GM12878 (cell line): ENCODE data around the gene PPP1R2.

Source experiments
- CHD2 ChIP-seq: IDR thresholded peaks from 2 replicates; pipeline ENCODE4 v1.6.1; 2011; ENCODE audit warnings: low read depth, low read length, improper control_type of control experiment, borderline replicate concordance
- CTCF ChIP-seq, 3 experiments: IDR thresholded peaks in 2 of 3; conservative IDR thresholded peaks in 1 of 3; 2 replicates each; pipeline ENCODE4 v1.5.1; 2011; ENCODE audit warnings: low read depth in 3 of 3, low read length in 3 of 3, mild to moderate bottlenecking in 3 of 3, control low read depth in 2 of 3, moderate library complexity in 2 of 3, inconsistent platforms in 1 of 3, mixed read lengths in 1 of 3; ENCODE audit not compliant: control insufficient read depth in 2 of 3, insufficient read depth in 1 of 3; ENCODE audit errors: extremely low read depth in 1 of 3
- ESRRA ChIP-seq: IDR thresholded peaks from 2 replicates; pipeline ENCODE4 v1.6.1; 2012; ENCODE audit warnings: mild to moderate bottlenecking, low read length, improper control_type of control experiment
- KAT2A ChIP-seq: conservative IDR thresholded peaks from 2 replicates; pipeline ENCODE4 v1.6.1; 2011; ENCODE audit warnings: low read depth, low read length; ENCODE audit not compliant: control insufficient read depth
- MYC ChIP-seq: IDR thresholded peaks from 2 replicates; pipeline ENCODE4 v1.6.1; 2011; ENCODE audit warnings: mild to moderate bottlenecking, low read length, moderate library complexity, inconsistent platforms; ENCODE audit not compliant: insufficient read depth, insufficient replicate concordance, insufficient read length, severe bottlenecking
- NBN ChIP-seq: fragments of 450-650 bp; IDR thresholded peaks from 2 replicates; pipeline ENCODE4 v1.6.1; 2016
- SMC3 ChIP-seq: IDR thresholded peaks from 2 replicates; pipeline ENCODE4 v1.6.1; 2011; ENCODE audit warnings: low read length, improper control_type of control experiment, borderline replicate concordance
- SP1 ChIP-seq: IDR thresholded peaks from one replicate; pipeline ENCODE4 v1.6.1; 2011; ENCODE audit warnings: low read depth, low read length
- TCF7 ChIP-seq: IDR thresholded peaks from 2 replicates; pipeline ENCODE4 v1.6.1; 2014; ENCODE audit warnings: antibody characterized with exemption, borderline replicate concordance
- USF2 ChIP-seq: IDR thresholded peaks from 2 replicates; pipeline ENCODE4 v1.6.1; 2011; ENCODE audit warnings: low read depth, low read length, improper control_type of control experiment, borderline replicate concordance
- ZZZ3 ChIP-seq: IDR thresholded peaks from 2 replicates; pipeline ENCODE4 v1.6.1; 2011; ENCODE audit warnings: low read depth; ENCODE audit not compliant: control insufficient read depth, insufficient read length
- TF ChIP-seq, protein P1 (sequence below): IDR thresholded peaks from 2 replicates; pipeline ENCODE4 v1.6.1; 2012; ENCODE audit warnings: low read depth, low read length, improper control_type of control experiment
- TF ChIP-seq, protein P2 (sequence below): IDR thresholded peaks from 2 replicates; pipeline ENCODE4 v1.6.1; 2012; ENCODE audit warnings: low read depth, low read length, improper control_type of control experiment

GRCh38 chr3:195540511-195540910 is 2.6 kb downstream of the PPP1R2 start:
- TF ChIP-seq ZZZ3 (no peak), SP1 (no peak), CTCF (IDR thresholded peaks at IDR 0.05 in 2 of 3, conservative IDR thresholded peaks at IDR 0.05 in 1 of 3; ENCODE audit: control insufficient read depth in 2 of 3, extremely low read depth in 1 of 3, insufficient read depth in 1 of 3, low read depth in 3 of 3, low read length in 3 of 3) (no peak), USF2 (no peak), TCF7 (no peak), SMC3 (no peak), MYC (no peak), NBN (no peak), CHD2 (no peak), KAT2A (no peak), ESRRA (no peak)
- TF ChIP-seq, protein P1, sequence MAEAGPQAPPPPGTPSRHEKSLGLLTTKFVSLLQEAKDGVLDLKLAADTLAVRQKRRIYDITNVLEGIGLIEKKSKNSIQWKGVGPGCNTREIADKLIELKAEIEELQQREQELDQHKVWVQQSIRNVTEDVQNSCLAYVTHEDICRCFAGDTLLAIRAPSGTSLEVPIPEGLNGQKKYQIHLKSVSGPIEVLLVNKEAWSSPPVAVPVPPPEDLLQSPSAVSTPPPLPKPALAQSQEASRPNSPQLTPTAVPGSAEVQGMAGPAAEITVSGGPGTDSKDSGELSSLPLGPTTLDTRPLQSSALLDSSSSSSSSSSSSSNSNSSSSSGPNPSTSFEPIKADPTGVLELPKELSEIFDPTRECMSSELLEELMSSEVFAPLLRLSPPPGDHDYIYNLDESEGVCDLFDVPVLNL, result no peak
- TF ChIP-seq, protein P2, sequence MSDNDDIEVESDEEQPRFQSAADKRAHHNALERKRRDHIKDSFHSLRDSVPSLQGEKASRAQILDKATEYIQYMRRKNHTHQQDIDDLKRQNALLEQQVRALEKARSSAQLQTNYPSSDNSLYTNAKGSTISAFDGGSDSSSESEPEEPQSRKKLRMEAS, result no peak
